Activated CD4-positive, alpha-beta memory T cell treated with anti-CD3 and anti-CD28 coated beads, Interleukin-2, amount 10 ng/mL, durations not matched to agents 7 days and 5 days (primary cell): Measurements from ENCODE around the gene ACTA1. TPM values are rescaled to one million over a fixed set of nuclear protein-coding genes. Genes with fewer than 3 reads are reported as not detected.
"Not testable (repeated sequence)": the region's sequence is repeated elsewhere in the genome, so short reads cannot be mapped to it uniquely, and the experiment has no call there.

ENCODE experiments used
- CTCF ChIA-PET: fragments of 350-600 bp; sonication (Branson Sonifier 250); formaldehyde crosslinking; loops from one replicate; lab custom pipeline; 2021; ENCODE audit warnings: antibody characterized with exemption, inconsistent platforms; lab: Charles Lee
- POLR2A ChIA-PET: fragments of 350-600 bp; sonication (Branson Sonifier 250); formaldehyde crosslinking; loops from one replicate; lab custom pipeline; 2021; ENCODE audit warnings: antibody characterized with exemption; lab: Charles Lee
- DNase-seq: peaks from one replicate; pipeline ENCODE4 v3.0.0-alpha.2; 2020
- H3K27ac Mint-ChIP-seq: one replicate; pipeline ENCODE4 v1.8.0; 2021; ENCODE audit warnings: mild to moderate bottlenecking, mixed read lengths
- H3K27me3 Mint-ChIP-seq: one replicate; pipeline ENCODE4 v1.8.0; 2021; ENCODE audit warnings: mixed read lengths
- H3K36me3 Mint-ChIP-seq: one replicate; pipeline ENCODE4 v1.8.0; 2021; ENCODE audit warnings: low read depth, mixed read lengths
- H3K4me1 Mint-ChIP-seq: one replicate; pipeline ENCODE4 v1.8.0; 2021; ENCODE audit warnings: mixed read lengths
- H3K4me3 Mint-ChIP-seq: one replicate; pipeline ENCODE4 v1.8.0; 2021; ENCODE audit warnings: mild to moderate bottlenecking, mixed read lengths
- H3K9me3 Mint-ChIP-seq: one replicate; pipeline ENCODE4 v1.8.0; 2021; ENCODE audit warnings: mixed read lengths
- total RNA-seq, 2 experiments: library from RNA; stranded (reverse); gene quantifications; one replicate each; pipeline ENCODE4 v1.2.3, GENCODE V29; 2021

The ACTA1 gene
- total RNA-seq = not detected

DNA sequence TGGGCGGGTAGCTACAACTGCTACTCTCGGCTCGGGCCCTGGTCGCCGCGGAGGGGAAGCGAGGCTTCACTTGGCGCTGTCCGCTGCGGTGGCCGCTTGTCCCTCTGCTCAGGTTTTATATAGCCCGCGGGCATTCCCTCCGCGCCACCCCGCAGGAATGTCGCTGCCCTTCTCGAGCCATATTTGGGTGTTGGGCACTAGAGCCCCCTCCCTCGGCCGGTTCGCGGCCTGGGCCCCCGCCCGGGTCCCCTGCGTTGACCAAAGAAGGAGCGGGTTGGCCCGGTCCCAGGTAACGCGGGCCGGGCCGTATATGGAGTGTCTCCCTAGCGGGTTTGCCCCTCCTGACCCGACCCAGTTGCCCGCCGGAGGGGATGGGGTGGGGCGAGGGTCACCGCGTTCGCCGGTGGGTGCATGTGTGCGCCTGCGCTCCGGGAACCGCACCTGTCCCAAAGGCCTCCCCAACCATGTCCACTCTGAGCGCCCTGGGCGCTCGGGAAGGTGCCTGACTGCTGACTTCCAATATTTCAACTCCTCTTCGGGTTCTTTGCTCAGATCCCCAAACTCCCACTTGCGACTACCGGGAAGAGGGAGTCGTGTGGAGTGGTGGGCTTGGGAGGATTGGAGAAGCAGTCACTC lies at the start of gene ACTA1:
Gene ACTA1 (minus strand): TSS at position 90 of the 636 bp plus-strand sequence. CDS start 979 bp downstream, outside the sequence.
- Mint-ChIP-seq H3K27me3 (peaks cover 75% of the 10 kb centered on the region), H3K36me3 (peaks cover 20% of the 10 kb centered on the region), H3K4me3 (no peak within 1 kb of the TSS), H3K9me3 (no peaks in the 10 kb centered on the region), H3K4me1 (peaks cover 23% of the 10 kb centered on the region), H3K27ac (no peak within 1 kb of the TSS)
- CTCF ChIA-PET = no interaction called here
- POLR2A ChIA-PET = no interaction called here
- no peak for DNase-seq

DNA sequence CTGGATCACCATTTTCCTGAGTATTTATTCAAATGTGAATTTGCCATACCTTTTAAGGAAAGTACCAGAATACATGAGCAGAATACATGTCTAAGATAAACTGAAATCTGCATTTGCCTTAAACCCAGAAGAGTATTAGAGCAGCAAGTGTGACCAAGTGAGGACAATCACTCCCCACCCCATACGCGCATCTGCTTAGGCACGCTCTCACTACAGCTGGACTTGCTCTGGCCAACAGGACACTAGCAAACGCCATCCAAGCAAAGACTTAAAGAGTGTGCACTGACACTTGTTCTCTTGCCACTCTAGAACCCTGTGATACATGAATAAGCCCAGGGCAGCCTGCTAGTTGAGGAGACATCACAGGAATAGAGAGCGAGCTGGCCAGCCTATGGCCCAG lies 48.6 kb upstream of the ACTA1 start:
- Mint-ChIP-seq H3K27ac (no peak overlapping the region), H3K4me3 (no peak overlapping the region), H3K27me3 (no peaks in the 10 kb centered on the region), H3K4me1 (peaks cover 10% of the 10 kb centered on the region), H3K36me3 (peaks cover 54% of the 10 kb centered on the region), H3K9me3 (no peaks in the 10 kb centered on the region)
- POLR2A ChIA-PET = interaction anchor here (1.2 kb wide), 2 partner anchors 224 to 227 kb away, joined by 4 to 6 read pairs; no protein-coding TSS in a partner anchor
- CTCF ChIA-PET = interaction anchor here (0.7 to 6.5 kb wide), 28 partner anchors 9 to 818 kb away, joined by 3 to 145 read pairs (median 4); partner anchors contain the start of genes NUP133 and RAB4A
- no peak for DNase-seq

DNA sequence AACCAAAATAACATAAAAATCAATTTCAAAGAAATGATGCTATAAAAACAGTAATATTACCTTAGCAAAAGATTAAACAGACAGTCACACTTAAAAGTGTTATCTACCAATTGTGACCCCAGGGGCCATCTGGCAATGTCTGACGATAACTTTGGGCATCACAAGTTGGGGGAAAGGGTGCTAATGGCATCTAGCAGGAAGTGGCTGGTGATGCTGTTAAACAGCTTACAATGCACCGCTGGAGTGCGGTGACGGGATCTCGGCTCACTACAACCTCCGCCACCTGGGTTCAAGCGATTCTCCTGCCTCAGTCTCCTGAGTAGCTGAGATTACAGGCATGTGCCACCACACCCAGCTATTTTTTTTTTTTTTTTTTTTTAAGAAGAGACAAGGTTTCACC lies 46.6 kb upstream of the ACTA1 start:
- Mint-ChIP-seq H3K27me3 (no peaks in the 10 kb centered on the region), H3K4me3 (no peak overlapping the region), H3K27ac (no peak overlapping the region), H3K4me1 (peaks cover 10% of the 10 kb centered on the region), H3K9me3 (no peaks in the 10 kb centered on the region), H3K36me3 (peaks cover 45% of the 10 kb centered on the region)
- POLR2A ChIA-PET = no interaction called here
- CTCF ChIA-PET = interaction anchor here (0.6 to 6.5 kb wide), 6 partner anchors 16 to 445 kb away, joined by 3 to 145 read pairs (median 4); no protein-coding TSS in a partner anchor
- no peak for DNase-seq

DNA sequence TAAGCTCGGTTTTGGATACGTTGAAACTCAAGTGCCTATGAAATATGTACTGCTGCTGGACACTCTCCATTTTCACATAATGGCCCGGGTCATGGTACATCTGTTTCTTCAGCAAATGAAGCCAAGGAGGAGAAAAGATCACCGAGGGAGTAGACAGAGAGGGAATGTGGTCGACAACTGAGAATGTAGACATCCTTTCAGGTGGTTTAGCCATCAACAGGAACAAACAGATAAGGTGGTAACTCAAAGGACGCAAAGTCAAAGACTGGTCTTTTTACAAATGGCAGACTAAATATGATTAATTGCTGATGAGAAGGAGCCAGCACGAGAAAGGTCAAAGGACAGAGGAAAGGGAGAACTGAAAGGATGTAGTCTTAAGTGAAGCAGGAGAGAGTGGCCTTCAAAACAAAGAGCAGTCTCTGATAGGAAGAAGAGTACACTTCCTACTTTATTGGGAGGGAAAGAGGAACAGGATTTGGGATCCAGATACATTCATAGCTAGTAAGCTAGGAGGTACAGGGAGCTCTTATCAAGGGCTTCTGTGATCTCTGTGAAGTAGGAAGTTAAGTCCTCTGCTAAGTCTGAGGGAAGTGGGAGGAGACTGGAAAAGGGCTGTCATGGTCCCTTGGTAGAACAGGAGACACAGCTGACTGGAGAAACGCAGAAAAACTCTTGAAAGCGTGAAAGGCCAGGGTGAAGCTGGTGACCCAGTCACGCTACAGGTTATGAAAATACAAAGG lies 45.9 kb upstream of the ACTA1 start:
- H3K27ac Mint-ChIP-seq = no peak overlapping the region
- H3K4me1 Mint-ChIP-seq = peaks cover 10% of the 10 kb centered on the region
- POLR2A ChIA-PET = interaction anchor here (1.1 to 1.4 kb wide), 2 partner anchors 29 to 225 kb away, joined by 3 to 4 read pairs; partner anchors contain the start of gene NUP133
- no peak for DNase-seq
- H3K4me3 Mint-ChIP-seq = no peak overlapping the region
- H3K27me3 Mint-ChIP-seq = no peaks in the 10 kb centered on the region
- no peaks in the 10 kb centered on the region for H3K9me3 Mint-ChIP-seq
- CTCF ChIA-PET = interaction anchor here (0.6 to 6.5 kb wide), 4 partner anchors 16 to 223 kb away, joined by 3 to 145 read pairs (median 10); no protein-coding TSS in a partner anchor
- peaks cover 43% of the 10 kb centered on the region for H3K36me3 Mint-ChIP-seq

DNA sequence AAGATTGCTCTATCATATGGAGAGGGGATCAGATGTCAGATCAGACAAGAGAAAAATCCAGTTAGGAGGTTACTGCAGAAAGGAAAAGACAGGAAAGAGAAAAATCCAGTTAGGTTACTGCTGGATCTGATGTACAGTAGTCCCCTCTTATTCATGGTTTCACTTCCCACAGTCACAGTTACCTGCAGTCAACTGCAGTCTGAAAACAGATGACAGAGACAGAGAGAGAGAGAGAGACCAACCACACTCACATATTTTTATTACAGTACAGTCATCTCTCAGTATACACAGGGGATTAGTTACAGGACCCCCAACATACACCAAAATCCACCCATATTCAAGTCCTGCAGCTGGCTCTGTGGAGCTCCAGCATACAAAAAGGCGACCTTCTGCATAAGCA lies 45.0 kb upstream of the ACTA1 start:
- no peaks in the 10 kb centered on the region for H3K9me3 Mint-ChIP-seq
- peaks cover 12% of the 10 kb centered on the region for H3K4me1 Mint-ChIP-seq
- ChIA-PET CTCF (interaction anchor here (6.5 kb wide), 1 partner anchor 222 kb away, joined by 145 read pairs; no protein-coding TSS in a partner anchor), POLR2A (interaction anchor here (1.1 to 1.4 kb wide), 2 partner anchors 30 to 224 kb away, joined by 3 to 4 read pairs; partner anchors contain the start of gene NUP133)
- peaks cover 47% of the 10 kb centered on the region for H3K36me3 Mint-ChIP-seq
- H3K27ac Mint-ChIP-seq = no peak overlapping the region
- no peak overlapping the region for H3K4me3 Mint-ChIP-seq
- DNase-seq = no peak
- H3K27me3 Mint-ChIP-seq = no peaks in the 10 kb centered on the region

DNA sequence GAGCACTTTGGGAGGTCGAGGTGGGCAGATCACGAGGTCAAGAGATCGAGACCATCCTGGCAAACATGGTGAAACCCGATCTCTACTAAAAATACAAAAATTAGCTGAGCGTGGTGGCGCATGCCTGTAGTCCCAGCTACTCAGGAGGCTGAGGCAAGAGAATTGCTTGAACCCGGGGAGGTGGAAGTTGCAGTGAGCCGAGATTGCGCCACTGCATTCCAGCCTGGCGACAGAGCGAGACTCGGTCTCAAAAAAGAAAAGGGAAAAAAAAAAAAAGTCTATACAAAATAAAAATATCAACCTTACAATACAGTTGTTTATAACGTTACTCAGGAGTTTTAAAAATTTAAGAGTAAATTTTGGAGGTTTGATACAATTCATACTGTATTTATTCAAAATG lies 42.0 kb upstream of the ACTA1 start:
- not testable (repeated sequence) for H3K27ac Mint-ChIP-seq, H3K4me3 Mint-ChIP-seq, H3K9me3 Mint-ChIP-seq, H3K27me3 Mint-ChIP-seq, DNase-seq
- POLR2A ChIA-PET = interaction anchor here (0.6 kb wide), 1 partner anchor 31 kb away, joined by 3 read pairs; no protein-coding TSS in a partner anchor
- peaks cover 36% of the 10 kb centered on the region for H3K36me3 Mint-ChIP-seq
- H3K4me1 Mint-ChIP-seq = peaks cover 12% of the 10 kb centered on the region
- CTCF ChIA-PET = interaction anchor here (1.3 kb wide), 1 partner anchor 221 kb away, joined by 6 read pairs; no protein-coding TSS in a partner anchor

DNA sequence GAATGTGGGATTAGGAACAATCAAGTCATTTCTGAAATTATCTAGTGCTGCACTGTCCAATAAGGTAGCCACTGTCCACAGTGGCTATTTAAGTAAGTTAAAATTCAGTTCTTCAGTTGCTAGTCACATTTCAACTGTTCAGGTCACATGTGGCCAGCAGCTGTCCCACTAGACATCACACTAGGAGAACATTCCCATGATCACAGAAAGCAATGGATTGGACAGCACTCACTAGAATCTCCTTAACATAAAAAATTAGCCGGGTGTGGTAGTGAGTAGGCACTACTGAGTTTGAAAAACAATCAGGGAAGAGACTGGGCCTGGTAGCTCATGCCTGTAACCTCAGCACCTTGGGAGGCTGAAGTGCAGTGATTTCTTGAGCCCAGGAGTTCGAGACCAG lies 40.6 kb upstream of the ACTA1 start:
- H3K4me3 Mint-ChIP-seq = no peak overlapping the region
- CTCF ChIA-PET = no interaction called here
- peaks cover 7% of the 10 kb centered on the region for H3K4me1 Mint-ChIP-seq
- peaks cover 43% of the 10 kb centered on the region for H3K36me3 Mint-ChIP-seq
- POLR2A ChIA-PET = no interaction called here
- H3K27ac Mint-ChIP-seq = no peak overlapping the region
- no peaks in the 10 kb centered on the region for H3K27me3 Mint-ChIP-seq
- DNase-seq = no peak
- no peaks in the 10 kb centered on the region for H3K9me3 Mint-ChIP-seq

DNA sequence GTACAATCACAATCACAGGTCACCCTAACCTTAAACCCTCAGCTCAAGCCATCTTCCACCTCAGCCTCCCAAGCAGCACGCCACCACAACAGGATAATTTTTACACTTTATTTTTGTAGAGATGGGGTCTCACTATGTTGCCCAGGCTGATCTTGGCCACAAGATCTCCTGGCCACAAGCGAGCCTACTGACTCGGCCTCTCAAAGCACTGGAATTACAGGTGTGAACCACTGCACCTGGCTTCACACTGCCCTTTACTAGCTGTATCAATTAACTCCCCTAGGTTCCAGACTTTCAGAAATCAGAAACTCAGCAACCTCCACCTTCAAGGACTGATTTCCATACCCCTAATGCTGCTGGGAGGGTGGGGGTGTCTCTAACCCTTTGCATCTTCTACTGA lies 37.3 kb upstream of the ACTA1 start:
- Mint-ChIP-seq H3K27me3 (no peaks in the 10 kb centered on the region), H3K4me1 (peaks cover 1% of the 10 kb centered on the region), H3K27ac (no peak overlapping the region), H3K4me3 (no peak overlapping the region), H3K36me3 (peaks cover 51% of the 10 kb centered on the region), H3K9me3 (no peaks in the 10 kb centered on the region)
- ChIA-PET CTCF (no interaction called here), POLR2A (no interaction called here)
- DNase-seq = no peak

DNA sequence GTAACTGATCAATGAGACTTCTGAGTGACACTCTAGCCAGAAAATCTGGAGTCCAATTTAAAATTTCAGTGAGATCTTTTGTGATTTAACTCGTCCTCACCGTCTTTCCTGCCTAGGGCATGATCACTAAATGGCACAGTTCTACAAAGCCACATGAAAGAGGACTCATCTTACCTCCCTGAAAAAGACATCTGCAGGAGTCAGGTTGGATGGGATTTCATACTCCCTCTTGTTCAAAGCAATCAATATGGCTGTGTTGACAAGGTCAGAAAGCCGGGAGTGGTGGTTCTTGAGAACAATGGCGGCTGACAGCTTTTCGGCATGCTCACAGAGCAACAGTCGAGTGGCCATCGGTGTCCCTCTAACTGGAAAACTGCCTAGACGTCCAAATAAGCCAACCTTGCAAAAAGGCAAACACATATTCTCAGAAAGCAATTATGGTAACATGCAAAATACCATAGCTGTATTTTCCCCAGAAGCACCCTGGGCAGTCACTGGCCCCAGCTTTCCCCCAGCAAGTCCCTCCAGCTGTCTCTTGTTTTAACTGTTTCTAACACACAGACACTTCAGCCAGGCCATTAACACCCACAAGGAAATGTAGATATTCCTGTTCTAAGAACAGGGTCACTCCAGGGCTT lies 36.6 kb upstream of the ACTA1 start:
- H3K4me3 Mint-ChIP-seq = no peak overlapping the region
- POLR2A ChIA-PET = no interaction called here
- CTCF ChIA-PET = interaction anchor here (0.7 kb wide), 1 partner anchor 212 kb away, joined by 3 read pairs; no protein-coding TSS in a partner anchor
- H3K27ac Mint-ChIP-seq = no peak overlapping the region
- DNase-seq = no peak
- no peaks in the 10 kb centered on the region for H3K27me3 Mint-ChIP-seq
- H3K9me3 Mint-ChIP-seq = no peaks in the 10 kb centered on the region
- peaks cover 51% of the 10 kb centered on the region for H3K36me3 Mint-ChIP-seq
- H3K4me1 Mint-ChIP-seq = peaks cover 1% of the 10 kb centered on the region

DNA sequence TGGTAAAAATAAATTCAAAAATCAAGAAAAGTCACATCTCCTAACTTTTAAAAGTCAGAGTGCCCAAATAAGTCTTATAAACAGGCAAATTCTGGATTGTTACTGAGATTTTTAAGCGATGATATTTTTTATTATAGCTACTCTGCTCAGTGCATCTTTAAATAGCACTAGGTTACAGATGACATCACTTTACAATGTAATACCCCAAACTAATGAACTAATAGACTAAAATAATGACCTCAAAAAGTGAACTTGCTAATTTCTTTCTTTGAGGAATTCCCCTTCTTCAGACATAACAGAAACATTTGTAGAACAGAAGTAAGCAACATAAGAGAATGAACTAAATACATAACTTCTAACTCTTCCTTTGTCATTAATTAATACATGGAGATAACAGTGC lies 33.0 kb upstream of the ACTA1 start:
- no peak overlapping the region for H3K27ac Mint-ChIP-seq
- H3K9me3 Mint-ChIP-seq = no peaks in the 10 kb centered on the region
- H3K4me1 Mint-ChIP-seq = no peaks in the 10 kb centered on the region
- peaks cover 64% of the 10 kb centered on the region for H3K36me3 Mint-ChIP-seq
- H3K4me3 Mint-ChIP-seq = no peak overlapping the region
- ChIA-PET POLR2A (no interaction called here), CTCF (interaction anchor here (3.4 to 3.5 kb wide), 2 partner anchors 15 to 208 kb away, joined by 13 to 17 read pairs; no protein-coding TSS in a partner anchor)
- no peaks in the 10 kb centered on the region for H3K27me3 Mint-ChIP-seq
- no peak for DNase-seq

DNA sequence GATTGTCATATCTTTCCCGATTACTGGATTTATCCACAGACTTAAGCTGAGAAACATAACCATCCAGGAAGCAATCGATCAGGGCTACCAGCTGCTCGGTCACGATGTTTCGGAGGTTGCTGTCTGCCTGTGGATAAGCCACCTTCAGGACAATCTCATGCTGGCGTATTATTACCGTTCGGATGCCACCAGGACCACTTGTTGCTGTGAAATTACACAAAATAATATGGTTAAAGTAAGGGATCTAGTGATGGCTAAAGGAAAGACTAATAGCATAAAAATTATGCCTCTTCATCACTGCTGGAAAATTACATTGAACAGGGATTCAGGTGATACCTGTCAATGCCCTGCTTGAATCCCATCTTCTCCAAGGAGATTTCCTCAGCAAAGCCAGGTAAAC lies 30.8 kb upstream of the ACTA1 start:
- Mint-ChIP-seq H3K9me3 (no peaks in the 10 kb centered on the region), H3K4me1 (no peaks in the 10 kb centered on the region), H3K36me3 (peaks cover 63% of the 10 kb centered on the region), H3K27me3 (no peaks in the 10 kb centered on the region), H3K4me3 (no peak overlapping the region), H3K27ac (no peak overlapping the region)
- CTCF ChIA-PET = interaction anchor here (1.7 kb wide), 1 partner anchor 206 kb away, joined by 5 read pairs; no protein-coding TSS in a partner anchor
- POLR2A ChIA-PET = no interaction called here
- no peak for DNase-seq

DNA sequence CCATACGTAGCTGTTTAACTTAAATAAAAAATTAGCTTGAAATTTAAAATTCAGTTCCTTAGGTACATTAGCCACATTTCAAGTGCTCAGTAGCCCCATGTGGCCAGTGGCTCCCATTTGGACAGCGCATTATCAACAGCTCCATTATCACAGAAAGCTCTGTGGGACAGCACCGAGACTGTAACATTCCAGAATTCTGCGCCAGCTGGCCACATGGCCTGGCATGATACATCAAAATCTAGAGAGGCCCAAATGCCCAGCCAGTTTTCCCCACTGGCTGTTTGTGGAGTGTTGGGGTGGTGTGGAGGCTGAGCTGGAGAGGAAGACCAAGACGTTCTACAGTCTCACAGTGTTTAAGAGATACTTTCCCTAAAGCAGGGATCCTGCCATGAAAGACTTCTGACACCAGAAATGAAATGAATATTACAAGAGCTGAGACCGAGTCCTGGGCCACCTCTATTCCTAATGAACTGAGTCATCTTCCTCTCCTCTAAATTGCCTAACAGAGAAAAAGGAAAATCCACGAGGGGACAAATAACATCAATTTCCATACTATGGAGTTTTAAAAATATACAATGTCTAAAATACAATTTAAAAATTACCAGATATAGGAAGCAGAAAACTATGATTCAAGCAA lies 27.3 kb upstream of the ACTA1 start:
- Mint-ChIP-seq H3K36me3 (peaks cover 60% of the 10 kb centered on the region), H3K9me3 (no peaks in the 10 kb centered on the region), H3K27me3 (no peaks in the 10 kb centered on the region), H3K4me3 (no peak overlapping the region), H3K27ac (no peak overlapping the region), H3K4me1 (peaks cover 3% of the 10 kb centered on the region)
- POLR2A ChIA-PET = no interaction called here
- no peak for DNase-seq
- CTCF ChIA-PET = interaction anchor here (0.6 to 1.4 kb wide), 3 partner anchors 17 to 85 kb away, joined by 3 to 5 read pairs (median 4); no protein-coding TSS in a partner anchor
